ENCODE data around the gene NADK2.

The NADK2 gene

GRCh38 chr5:36161361-36161760 lies 80.4 kb downstream of the NADK2 start:
- no peak for DNase-seq (ENCODE audit: low read depth)

DNA sequence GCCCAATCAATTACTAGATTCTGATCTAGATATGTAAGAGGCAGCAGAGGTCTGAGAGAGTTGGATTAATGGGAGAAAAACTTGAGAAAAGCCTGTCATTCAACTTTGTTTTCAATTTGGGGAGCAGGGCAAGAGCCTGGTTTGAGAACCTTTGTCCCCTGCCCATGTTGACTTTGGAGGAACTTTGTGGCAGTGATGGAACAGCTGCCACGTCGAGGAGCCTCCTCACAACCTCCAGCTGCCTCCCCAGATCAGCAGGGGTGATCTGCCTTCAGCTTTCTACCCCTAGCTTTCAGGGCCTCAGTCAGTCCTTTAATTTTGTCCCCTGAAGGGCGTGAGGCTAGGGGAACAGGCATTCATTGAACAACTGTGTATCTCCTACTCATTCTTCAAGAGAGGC lies 81.1 kb downstream of the NADK2 start:
- no peak for DNase-seq (ENCODE audit: low read depth)

- peak; percentile 53 for DNase-seq (ENCODE audit: low read depth)
Measured at GRCh38 chr5:36158144-36158543, 83.6 kb downstream of the NADK2 start.

- peak; percentile 96 for DNase-seq (ENCODE audit: low read depth)
Measured at GRCh38 chr5:36156619-36157018, 85.1 kb downstream of the NADK2 start.

GRCh38 chr5:36156121-36156601 lies 85.6 kb downstream of the NADK2 start:
- DNase-seq (ENCODE audit: low read depth) = no peak

DNA sequence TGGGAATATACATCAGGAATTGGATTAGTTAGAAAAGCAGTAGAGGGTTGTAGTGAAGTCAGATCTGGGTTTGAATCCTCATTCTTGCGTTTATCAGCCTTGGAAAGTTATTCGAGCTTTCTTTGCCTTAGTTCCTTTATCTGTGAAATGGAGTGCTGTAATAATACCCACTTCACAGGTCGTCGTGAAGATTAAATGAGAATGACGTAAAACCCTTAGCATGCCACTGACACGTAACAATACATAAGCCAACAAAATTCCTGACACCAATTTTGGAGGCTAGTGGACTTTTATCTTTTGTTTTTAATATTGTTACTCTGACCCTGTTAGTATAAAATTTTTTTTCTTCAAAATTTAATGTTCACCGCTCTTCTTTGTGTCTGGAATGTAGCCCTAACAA lies 86.4 kb downstream of the NADK2 start:
- no peak for DNase-seq (ENCODE audit: low read depth)

DNA sequence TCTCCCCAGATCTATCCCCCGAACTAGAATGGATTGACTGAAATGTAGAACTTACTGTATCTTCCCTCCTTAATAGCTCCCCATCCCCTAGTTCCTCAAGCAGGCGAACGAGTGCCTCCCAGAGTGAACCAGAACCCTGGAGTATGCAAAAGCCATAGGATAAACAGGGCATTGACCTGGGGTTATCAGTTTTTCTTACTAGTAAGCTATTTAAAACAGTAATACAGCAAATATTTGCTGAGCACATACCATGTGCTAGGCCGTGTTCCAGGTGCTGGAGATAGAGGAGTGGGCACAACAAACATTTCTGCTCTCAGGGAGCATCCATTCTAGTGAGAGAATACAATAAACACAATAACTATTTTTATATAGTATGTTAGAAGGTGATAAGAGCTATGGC lies 88.0 kb downstream of the NADK2 start:
- no peak for DNase-seq (ENCODE audit: low read depth)

DNA sequence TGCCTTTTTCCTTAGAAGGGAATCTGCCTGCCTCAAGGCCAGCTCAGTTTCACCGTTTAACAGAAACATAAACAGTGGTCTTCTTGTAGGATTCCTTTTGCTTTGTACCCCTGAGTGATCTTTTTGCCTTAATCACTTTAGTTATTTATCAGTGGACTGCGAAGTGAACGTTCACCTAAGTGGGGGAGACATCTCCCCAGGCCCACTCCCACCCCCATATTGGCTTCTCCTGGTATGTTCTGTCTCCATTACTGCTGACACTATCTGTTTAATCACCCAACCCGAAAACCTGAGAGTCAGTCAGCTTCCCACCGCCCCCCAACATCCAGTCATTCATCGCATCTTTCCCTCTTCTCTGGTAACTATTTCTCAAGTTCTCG lies 88.4 kb downstream of the NADK2 start:
- no peak for DNase-seq (ENCODE audit: low read depth)

DNA sequence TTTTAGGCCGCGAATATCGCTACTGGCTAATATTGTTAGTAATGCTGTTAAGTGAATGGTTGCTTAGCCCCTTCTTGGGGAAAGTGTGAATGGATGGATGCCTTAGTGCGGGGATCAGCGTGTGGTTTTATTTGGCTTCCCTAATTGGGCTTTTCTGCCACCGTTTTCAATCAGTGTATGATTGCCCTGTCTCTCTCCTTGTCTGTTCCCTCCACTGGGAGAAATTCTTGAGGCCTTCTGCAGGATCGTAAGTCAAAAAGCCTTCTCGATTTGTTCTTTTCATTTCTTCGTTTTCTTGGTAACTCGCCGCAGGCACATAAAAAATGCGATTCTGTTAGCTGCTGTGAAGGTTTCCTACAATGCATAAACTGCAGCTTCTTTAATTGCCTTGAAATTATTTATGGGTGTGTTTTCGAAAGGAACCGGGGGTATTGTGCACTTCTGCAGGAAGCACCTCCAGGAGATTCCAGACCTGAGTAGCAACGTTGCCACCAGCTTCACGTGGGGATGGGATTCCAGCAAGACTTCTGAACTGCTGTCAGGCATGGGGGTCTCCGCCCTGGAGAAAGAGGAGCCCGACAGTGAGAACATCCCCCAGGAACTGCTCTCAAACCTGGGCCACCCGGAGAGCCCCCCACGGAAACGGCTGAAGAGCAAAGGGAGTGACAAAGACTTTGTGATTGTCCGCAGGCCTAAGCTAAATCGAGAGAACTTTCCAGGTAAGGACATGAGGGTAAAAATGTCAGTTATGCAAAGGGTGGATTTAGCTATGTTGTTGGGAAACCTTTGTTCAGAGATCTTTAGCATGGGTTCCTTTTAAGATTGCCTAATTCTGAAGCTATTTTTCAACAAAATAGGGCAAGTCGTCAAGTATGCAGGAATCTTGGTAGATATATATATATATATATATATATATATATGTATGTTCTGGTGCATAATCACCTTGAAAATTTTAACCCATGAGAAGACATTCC lies 89.1 kb downstream of the NADK2 start:
- peak; percentile 54 for DNase-seq (ENCODE audit: low read depth)

DNA sequence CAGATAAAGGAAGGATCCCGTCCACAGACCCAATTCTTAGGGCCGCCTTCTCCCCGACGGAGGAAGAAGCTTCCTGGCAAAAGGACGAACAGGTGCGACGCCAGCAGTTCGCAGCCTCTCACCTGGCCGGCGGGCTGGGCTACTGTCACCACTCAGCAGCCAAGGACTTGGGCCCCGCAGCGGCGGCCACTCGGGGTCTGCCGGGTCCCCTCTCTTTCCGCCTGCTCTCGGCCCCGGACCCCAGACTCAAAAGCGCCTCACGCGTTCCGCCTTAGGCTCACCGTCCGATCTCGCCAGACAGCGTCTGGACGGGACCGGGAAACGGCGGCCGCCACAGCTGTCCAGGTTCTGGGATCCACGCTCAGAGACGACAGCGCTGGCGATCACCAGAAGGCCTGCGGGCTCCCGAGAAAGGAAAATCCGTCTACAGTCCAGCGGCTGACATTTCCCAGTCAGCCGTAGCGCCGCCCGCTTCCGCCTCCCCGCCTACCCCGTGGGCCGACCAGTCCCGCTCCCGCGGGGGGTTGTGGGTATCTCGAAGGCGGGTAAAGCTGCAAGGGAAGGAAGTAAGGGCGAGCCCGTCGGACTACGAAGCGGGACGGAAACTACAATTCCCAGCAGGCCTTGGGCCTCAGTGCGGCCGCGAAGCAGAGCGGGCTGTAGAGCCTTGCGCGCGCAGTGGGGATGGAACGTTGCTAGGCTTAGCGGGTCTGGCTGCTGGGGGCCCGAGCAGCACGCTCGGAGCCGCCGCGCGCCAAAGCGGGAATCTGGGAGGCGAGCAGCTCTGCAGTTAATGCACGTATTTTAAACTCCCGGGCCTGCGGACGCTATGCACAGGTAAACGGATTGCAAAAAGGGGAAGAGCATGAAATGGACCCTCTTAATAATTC lies 90.0 kb downstream of the NADK2 start, which contains the start of the genes LMBRD2 and SKP2:
Gene LMBRD2 (minus strand): TSS at position 454 of the 890 bp plus-strand sequence. CDS start 8,538 bp downstream, outside the sequence.
Gene SKP2 (plus strand): TSS at position 678 of the 890 bp plus-strand sequence. CDS start 152 bp downstream, at position 830.
- DNase-seq (ENCODE audit: low read depth) = peak; percentile 99

- DNase-seq (ENCODE audit: low read depth) = peak; percentile 57
Measured at GRCh38 chr5:36150676-36151433, 90.9 kb downstream of the NADK2 start.

GRCh38 chr5:36147681-36148080 lies 94.0 kb downstream of the NADK2 start:
- DNase-seq (ENCODE audit: low read depth) = no peak

GRCh38 chr5:36146390-36146789 lies 95.3 kb downstream of the NADK2 start:
- no peak for DNase-seq (ENCODE audit: low read depth)

GRCh38 chr5:36145311-36145710 lies 96.4 kb downstream of the NADK2 start:
- no peak for DNase-seq (ENCODE audit: low read depth)
